Activated T-helper 2 cell treated with anti-CD3 and anti-CD28 coated beads, Interferon-gamma antibody, Interleukin-2, Interleukin-4, amounts not matched to agents 10 μg/mL and 5 μg/mL and 100 μg/mL, durations not matched to agents 14 hours and 24 hours and 36 hours (primary cell): Measurements from ENCODE around the gene CTF1. TPM values are rescaled to one million over a fixed set of nuclear protein-coding genes. Genes with fewer than 3 reads are reported as not detected.

ENCODE experiments used
- DNase-seq: peaks from one replicate; pipeline ENCODE4 v3.0.0; 2021; ENCODE audit warnings: low spot score
- H3K27ac Mint-ChIP-seq: one replicate; pipeline ENCODE4 v1.8.0; 2021; ENCODE audit warnings: mixed read lengths
- H3K27me3 Mint-ChIP-seq: one replicate; pipeline ENCODE4 v1.8.0; 2021; ENCODE audit warnings: low read depth, mixed read lengths
- H3K36me3 Mint-ChIP-seq: one replicate; pipeline ENCODE4 v1.8.0; 2021; ENCODE audit warnings: low read depth, mixed read lengths
- H3K4me1 Mint-ChIP-seq: one replicate; pipeline ENCODE4 v1.8.0; 2021; ENCODE audit warnings: low read depth, mixed read lengths
- H3K4me3 Mint-ChIP-seq: one replicate; pipeline ENCODE4 v1.8.0; 2021; ENCODE audit warnings: low read depth, mild to moderate bottlenecking, moderate library complexity, mixed read lengths
- H3K9me3 Mint-ChIP-seq: one replicate; pipeline ENCODE4 v1.8.0; 2021; ENCODE audit warnings: mixed read lengths
- intact Hi-C: fragments of 100-400 bp; cut with micrococcal nuclease; formaldehyde crosslinking; loops from one replicate; pipeline ENCODE4 v1.15.1; 2023
- total RNA-seq: library from RNA; stranded (reverse); gene quantifications from 2 replicates; pipeline ENCODE4 v1.2.3, GENCODE V29; 2022

CTF1 gene
- total RNA-seq, 1 donor from 2014 or later, result 0.21 TPM

GRCh38 chr16:30922960-30923535 lies 26.6 kb downstream of the CTF1 start:
- H3K4me1 Mint-ChIP-seq, result peaks cover 19% of the 10 kb centered on the region
- peak; percentile 95 for DNase-seq
- H3K27ac Mint-ChIP-seq, result peak overlapping the region; percentile 100
- H3K36me3 Mint-ChIP-seq, result peaks cover 6% of the 10 kb centered on the region
- intact Hi-C loops, result loop anchor here (1.0 kb wide), 12 partner anchors 19 to 536 kb away; partner anchors contain the start of genes ARMC5, CFAP119, FBRS and RNF40
- peak overlapping the region; percentile 99 for H3K4me3 Mint-ChIP-seq
- no peaks in the 10 kb centered on the region for H3K9me3 Mint-ChIP-seq
- no peaks in the 10 kb centered on the region for H3K27me3 Mint-ChIP-seq

GRCh38 chr16:30923554-30924075 lies 27.2 kb downstream of the CTF1 start, which contains the start of gene FBXL19:
TSS of gene FBXL19 (plus strand) at chr16:30923572. CDS start at chr16:30925755, 2,183 bp downstream.
- no peaks in the 10 kb centered on the region for H3K9me3 Mint-ChIP-seq
- H3K27me3 Mint-ChIP-seq, result no peaks in the 10 kb centered on the region
- peak within 1 kb of the TSS; percentile 100 for H3K27ac Mint-ChIP-seq
- H3K36me3 Mint-ChIP-seq, result peaks cover 6% of the 10 kb centered on the region
- no peak for DNase-seq
- peaks cover 19% of the 10 kb centered on the region for H3K4me1 Mint-ChIP-seq
- intact Hi-C loops, result loop anchor here (1.0 kb wide), 5 partner anchors 26 to 171 kb away; partner anchors contain the start of genes CFAP119, RNF40, SETD1A and STX4
- H3K4me3 Mint-ChIP-seq, result peak within 1 kb of the TSS; percentile 99

- no peaks in the 10 kb centered on the region for H3K27me3 Mint-ChIP-seq
- peak overlapping the region; percentile 53 for H3K27ac Mint-ChIP-seq
- H3K9me3 Mint-ChIP-seq, result no peaks in the 10 kb centered on the region
- H3K4me3 Mint-ChIP-seq, result peak overlapping the region; percentile 78
- intact Hi-C loops, result no loop called here
- DNase-seq, result no peak
- peaks cover 19% of the 10 kb centered on the region for H3K4me1 Mint-ChIP-seq
- H3K36me3 Mint-ChIP-seq, result peaks cover 6% of the 10 kb centered on the region
Measured at GRCh38 chr16:30924076-30924912, 27.9 kb downstream of the CTF1 start.

- DNase-seq, result no peak
- Mint-ChIP-seq H3K9me3 (no peaks in the 10 kb centered on the region), H3K27ac (no peak overlapping the region), H3K4me1 (peaks cover 19% of the 10 kb centered on the region), H3K4me3 (peak overlapping the region; percentile 77), H3K36me3 (peaks cover 6% of the 10 kb centered on the region), H3K27me3 (no peaks in the 10 kb centered on the region)
- intact Hi-C loops, result no loop called here
Measured at GRCh38 chr16:30924913-30925631, 28.7 kb downstream of the CTF1 start.

GRCh38 chr16:30925632-30925987 lies 29.2 kb downstream of the CTF1 start:
- intact Hi-C loops, result no loop called here
- Mint-ChIP-seq H3K4me1 (peaks cover 19% of the 10 kb centered on the region), H3K9me3 (no peaks in the 10 kb centered on the region), H3K27me3 (no peaks in the 10 kb centered on the region), H3K27ac (no peak overlapping the region), H3K36me3 (peaks cover 9% of the 10 kb centered on the region), H3K4me3 (peak overlapping the region; percentile 66)
- no peak for DNase-seq

GRCh38 chr16:30925995-30926811 lies 29.8 kb downstream of the CTF1 start:
- Mint-ChIP-seq H3K4me3 (peak overlapping the region; percentile 66), H3K4me1 (peaks cover 16% of the 10 kb centered on the region), H3K36me3 (peaks cover 15% of the 10 kb centered on the region), H3K27ac (no peak overlapping the region), H3K27me3 (no peaks in the 10 kb centered on the region), H3K9me3 (no peaks in the 10 kb centered on the region)
- intact Hi-C loops, result no loop called here
- no peak for DNase-seq

GRCh38 chr16:30926937-30927788 lies 30.7 kb downstream of the CTF1 start:
- H3K9me3 Mint-ChIP-seq, result no peaks in the 10 kb centered on the region
- H3K4me3 Mint-ChIP-seq, result no peak overlapping the region
- peaks cover 10% of the 10 kb centered on the region for H3K4me1 Mint-ChIP-seq
- H3K36me3 Mint-ChIP-seq, result peaks cover 15% of the 10 kb centered on the region
- no peak overlapping the region for H3K27ac Mint-ChIP-seq
- DNase-seq, result no peak
- intact Hi-C loops, result no loop called here
- no peaks in the 10 kb centered on the region for H3K27me3 Mint-ChIP-seq

- Mint-ChIP-seq H3K4me3 (no peak overlapping the region), H3K9me3 (no peaks in the 10 kb centered on the region), H3K27me3 (no peaks in the 10 kb centered on the region), H3K4me1 (peaks cover 10% of the 10 kb centered on the region), H3K36me3 (peaks cover 22% of the 10 kb centered on the region), H3K27ac (no peak overlapping the region)
- peak; percentile 36 for DNase-seq
- intact Hi-C loops, result no loop called here
Measured at GRCh38 chr16:30927789-30928378, 31.5 kb downstream of the CTF1 start.

- Mint-ChIP-seq H3K9me3 (no peaks in the 10 kb centered on the region), H3K27ac (no peak overlapping the region), H3K36me3 (peaks cover 22% of the 10 kb centered on the region), H3K4me1 (peaks cover 10% of the 10 kb centered on the region), H3K27me3 (no peaks in the 10 kb centered on the region), H3K4me3 (no peak overlapping the region)
- intact Hi-C loops, result no loop called here
- no peak for DNase-seq
Measured at GRCh38 chr16:30928390-30928789, 32.0 kb downstream of the CTF1 start.

- no peak for DNase-seq
- Mint-ChIP-seq H3K4me1 (peaks cover 10% of the 10 kb centered on the region), H3K9me3 (no peaks in the 10 kb centered on the region), H3K36me3 (peaks cover 22% of the 10 kb centered on the region), H3K27me3 (no peaks in the 10 kb centered on the region), H3K4me3 (no peak overlapping the region), H3K27ac (no peak overlapping the region)
- intact Hi-C loops, result no loop called here
Measured at GRCh38 chr16:30929167-30929566, 32.8 kb downstream of the CTF1 start.

- H3K4me3 Mint-ChIP-seq, result no peak overlapping the region
- H3K9me3 Mint-ChIP-seq, result no peaks in the 10 kb centered on the region
- H3K4me1 Mint-ChIP-seq, result peaks cover 11% of the 10 kb centered on the region
Measured at GRCh38 chr16:30930160-30930571, 33.8 kb downstream of the CTF1 start.

More at GRCh38 chr16:30930160-30930571, 33.8 kb downstream of the CTF1 start:
- Mint-ChIP-seq H3K27me3 (no peaks in the 10 kb centered on the region), H3K36me3 (peaks cover 25% of the 10 kb centered on the region), H3K27ac (no peak overlapping the region)
- DNase-seq, result no peak
- intact Hi-C loops, result no loop called here
